ENCODE measurements around the gene STON1.

GRCh38 chr2:48483916-48484315 is 46.0 kb upstream of the STON1 start:
- TF ChIP-seq, protein P1, sequence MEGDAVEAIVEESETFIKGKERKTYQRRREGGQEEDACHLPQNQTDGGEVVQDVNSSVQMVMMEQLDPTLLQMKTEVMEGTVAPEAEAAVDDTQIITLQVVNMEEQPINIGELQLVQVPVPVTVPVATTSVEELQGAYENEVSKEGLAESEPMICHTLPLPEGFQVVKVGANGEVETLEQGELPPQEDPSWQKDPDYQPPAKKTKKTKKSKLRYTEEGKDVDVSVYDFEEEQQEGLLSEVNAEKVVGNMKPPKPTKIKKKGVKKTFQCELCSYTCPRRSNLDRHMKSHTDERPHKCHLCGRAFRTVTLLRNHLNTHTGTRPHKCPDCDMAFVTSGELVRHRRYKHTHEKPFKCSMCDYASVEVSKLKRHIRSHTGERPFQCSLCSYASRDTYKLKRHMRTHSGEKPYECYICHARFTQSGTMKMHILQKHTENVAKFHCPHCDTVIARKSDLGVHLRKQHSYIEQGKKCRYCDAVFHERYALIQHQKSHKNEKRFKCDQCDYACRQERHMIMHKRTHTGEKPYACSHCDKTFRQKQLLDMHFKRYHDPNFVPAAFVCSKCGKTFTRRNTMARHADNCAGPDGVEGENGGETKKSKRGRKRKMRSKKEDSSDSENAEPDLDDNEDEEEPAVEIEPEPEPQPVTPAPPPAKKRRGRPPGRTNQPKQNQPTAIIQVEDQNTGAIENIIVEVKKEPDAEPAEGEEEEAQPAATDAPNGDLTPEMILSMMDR (IDR thresholded peaks at IDR 0.05) = no peak
- no peak for TF ChIP-seq POLR2A (IDR thresholded peaks at IDR 0.05)
